Kidney (tissue), 14 donors: ENCODE measurements around the gene MACROD2. TPM values are rescaled to one million over a fixed set of nuclear protein-coding genes. Genes with fewer than 3 reads are reported as not detected.

Experiments
- DNase-seq, 5 donors: peaks; one replicate each; pipeline ENCODE4 v3.0.0-alpha.2; 2013 to 2020
- FAIRE-seq: peaks from 2 replicates; lab custom pipeline; 2012; peaks lifted over from hg19 to GRCh38; lab: Jason Lieb, UNC
- H3K27ac ChIP-seq, 2 donors: one replicate each; pipeline ENCODE4 v1.7.0; 2013; ENCODE audit warnings: low read depth in 2 of 2, low read length in 2 of 2, inconsistent platforms in 1 of 2
- H3K27me3 ChIP-seq: one replicate; pipeline ENCODE4 v1.7.1; 2013; ENCODE audit warnings: low read length, inconsistent platforms; ENCODE audit not compliant: control insufficient read depth, insufficient read depth
- H3K36me3 ChIP-seq, 3 donors: one replicate each; pipeline versions ENCODE4 v1.7.0 to v1.7.1; 2013; ENCODE audit warnings: low read length in 3 of 3, control low read depth in 1 of 3, inconsistent platforms in 1 of 3; ENCODE audit not compliant: insufficient read depth in 3 of 3, control insufficient read depth in 2 of 3
- H3K4me1 ChIP-seq, 3 donors: one replicate each; pipeline versions ENCODE4 v1.7.0 to v1.7.1; 2013; ENCODE audit warnings: low read length in 3 of 3, inconsistent platforms in 1 of 3, low read depth in 1 of 3; ENCODE audit not compliant: control insufficient read depth in 2 of 3, insufficient read depth in 2 of 3
- H3K4me3 ChIP-seq, 3 donors: one replicate each; pipeline versions ENCODE4 v1.7.0 to v1.8.1; 2013; ENCODE audit warnings: low read length in 3 of 3, control low read depth in 1 of 3, inconsistent platforms in 1 of 3
- H3K9ac ChIP-seq, 3 donors: one replicate each; pipeline versions ENCODE4 v1.7.0 to v1.7.1; 2013; ENCODE audit warnings: low read length in 3 of 3, control low read depth in 1 of 3, inconsistent platforms in 1 of 3
- H3K9me3 ChIP-seq, 3 donors: one replicate each; pipeline versions ENCODE4 v1.7.0 to v1.7.1; 2013; ENCODE audit warnings: low read length in 3 of 3, control low read depth in 1 of 3, inconsistent platforms in 1 of 3; ENCODE audit not compliant: control insufficient read depth in 2 of 3, insufficient read depth in 1 of 3
- CTCF ChIP-seq: IDR thresholded peaks from 3 replicates; pipeline ENCODE4 v1.5.1; 2012; ENCODE audit warnings: mild to moderate bottlenecking, moderate library complexity, borderline replicate concordance; ENCODE audit not compliant: insufficient read depth; ENCODE audit errors: extremely low read depth
- intact Hi-C: fragments of 100-400 bp; cut with DNase I; formaldehyde crosslinking; loops from one replicate; pipeline ENCODE4 v1.11.1; 2022
- polyA plus RNA-seq: library from polyadenylated mRNA; stranded (reverse); fragments of 350-450 nt; fragmentation: Illumina TruSeq; extraction: RNeasy Lipid Tissue Mini Kit (QIAGEN cat#74804); gene quantifications from one replicate; pipeline ENCODE4 v1.2.3, GENCODE V29; 2014; ENCODE audit warnings: low read depth, low replicate concordance; ENCODE audit not compliant: insufficient read depth
- total RNA-seq: library from RNA; stranded (reverse); fragmentation: NEBNext Ultra II Directional; extraction: Animal tissue kit (Norgen Biotek cat#: 25700); gene quantifications from one replicate; pipeline ENCODE4 v1.2.1, GENCODE V29; 2021
- donor health status: control.
- donor health status: control.
- donor health status: control.
- donor health status: control.
- donor health status: control.
- donor health status: DM: yes; HTN: yes; CAD: no.
- donor health status: Normal renal cell carcinoma (clear cell type).

Gene MACROD2
- total and polyA plus RNA-seq, 2 donors from 2014 or later = 3.0 to 10.0 TPM

GRCh38 chr20:15890407-15890982, 1895.2 kb downstream of the MACROD2 start:
- Histone ChIP-seq H3K27ac (no peak overlapping the region), H3K4me3 (no peak overlapping the region), H3K9ac (no peak overlapping the region), H3K36me3 (no peaks in the 10 kb centered on the region), H3K9me3 (peaks cover 0 to 6% (median 0%) of the 10 kb centered on the region in 3 donors), H3K4me1 (no peaks in the 10 kb centered on the region), H3K27me3 (no peaks in the 10 kb centered on the region)
- no peak for TF ChIP-seq CTCF
- DNase-seq (peak in 2 of 5 donors; percentile 17 to 55), FAIRE-seq (no peak)
- intact Hi-C loops = no loop called here

GRCh38 chr20:15895126-15895525, 1899.8 kb downstream of the MACROD2 start:
- Histone ChIP-seq H3K9me3 (no peaks in the 10 kb centered on the region), H3K9ac (no peak overlapping the region), H3K36me3 (no peaks in the 10 kb centered on the region), H3K27ac (no peak overlapping the region), H3K4me3 (no peak overlapping the region), H3K27me3 (no peaks in the 10 kb centered on the region), H3K4me1 (no peaks in the 10 kb centered on the region)
- intact Hi-C loops = no loop called here
- FAIRE-seq (no peak), DNase-seq (no peak)
- TF ChIP-seq CTCF = no peak

- no peak for TF ChIP-seq CTCF
Measured at GRCh38 chr20:15895560-15896084, 1900.3 kb downstream of the MACROD2 start.

GRCh38 chr20:15899967-15900366, 1904.7 kb downstream of the MACROD2 start:
- Histone ChIP-seq H3K4me1 (no peaks in the 10 kb centered on the region), H3K27me3 (no peaks in the 10 kb centered on the region), H3K9ac (no peak overlapping the region), H3K4me3 (no peak overlapping the region), H3K36me3 (no peaks in the 10 kb centered on the region), H3K9me3 (no peaks in the 10 kb centered on the region), H3K27ac (no peak overlapping the region)
- no peak for TF ChIP-seq CTCF
- DNase-seq (no peak), FAIRE-seq (no peak)
- intact Hi-C loops = no loop called here

More at GRCh38 chr20:15895560-15896084, 1900.3 kb downstream of the MACROD2 start:
- Histone ChIP-seq H3K9ac (no peak overlapping the region), H3K4me3 (no peak overlapping the region), H3K36me3 (no peaks in the 10 kb centered on the region), H3K9me3 (no peaks in the 10 kb centered on the region), H3K27ac (no peak overlapping the region), H3K27me3 (no peaks in the 10 kb centered on the region), H3K4me1 (no peaks in the 10 kb centered on the region)
- intact Hi-C loops = no loop called here
- DNase-seq (no peak), FAIRE-seq (no peak)
